ENCODE measurements around the gene TTC22.

Gene TTC22

GRCh38 chr1:54757833-54758232, 43.3 kb downstream of the TTC22 start:
- no peak overlapping the region for H3K9ac ChIP-seq (ENCODE audit: low read depth, low read length, poor library complexity, severe bottlenecking)
- no peaks in the 10 kb centered on the region for H4K20me1 ChIP-seq (ENCODE audit: insufficient read depth, low read length, poor library complexity, severe bottlenecking)
- H3K4me1 ChIP-seq (ENCODE audit: insufficient read depth, low read length, poor library complexity, severe bottlenecking), result peaks cover 3% of the 10 kb centered on the region
- H3K9me3 ChIP-seq (ENCODE audit: insufficient read depth, low read depth, low read length), result no peaks in the 10 kb centered on the region
- no peak for TF ChIP-seq EZH2phosphoT487 (IDR thresholded peaks at IDR 0.05; ENCODE audit: borderline replicate concordance)
- no peak for TF ChIP-seq CTCF (conservative IDR thresholded peaks at IDR 0.05; ENCODE audit: low read length)
- peaks cover 3% of the 10 kb centered on the region; the same call in 1 of the 2 replicates for H3K79me2 ChIP-seq (ENCODE audit: insufficient read depth, low read length)
- no peak overlapping the region for H3K4me3 ChIP-seq (ENCODE audit: low read length, poor library complexity, severe bottlenecking)
- no peaks in the 10 kb centered on the region for H3F3A ChIP-seq (ENCODE audit: low read depth)
- no peak overlapping the region for H2AFZ ChIP-seq (ENCODE audit: low read length)
- no peak overlapping the region for H3K4me2 ChIP-seq (ENCODE audit: low read depth, low read length, poor library complexity, severe bottlenecking)
- H3K9me2 ChIP-seq (replicated peaks; ENCODE audit: low read depth, low read length), result no peaks in the 10 kb centered on the region
- H3K27me3 ChIP-seq (ENCODE audit: insufficient read depth, low read length, poor library complexity, severe bottlenecking), result no peaks in the 10 kb centered on the region
- peaks cover 6% of the 10 kb centered on the region; the same call in 1 of the 2 replicates for H3K36me3 ChIP-seq (ENCODE audit: insufficient read depth, low read length)

- H3K4me1 ChIP-seq (ENCODE audit: insufficient read depth, low read length, poor library complexity, severe bottlenecking), result no peaks in the 10 kb centered on the region
- H2AFZ ChIP-seq (ENCODE audit: low read length), result no peak overlapping the region
- no peak overlapping the region for H3K4me3 ChIP-seq (ENCODE audit: low read length, poor library complexity, severe bottlenecking)
- H3K27me3 ChIP-seq (ENCODE audit: insufficient read depth, low read length, poor library complexity, severe bottlenecking), result no peaks in the 10 kb centered on the region
- peaks cover 6% of the 10 kb centered on the region; the same call in 1 of the 2 replicates for H3K36me3 ChIP-seq (ENCODE audit: insufficient read depth, low read length)
- no peaks in the 10 kb centered on the region for H3K9me3 ChIP-seq (ENCODE audit: insufficient read depth, low read depth, low read length)
- TF ChIP-seq EZH2phosphoT487 (IDR thresholded peaks at IDR 0.05; ENCODE audit: borderline replicate concordance) (no peak), CTCF (conservative IDR thresholded peaks at IDR 0.05; ENCODE audit: low read length) (no peak)
- no peaks in the 10 kb centered on the region for H4K20me1 ChIP-seq (ENCODE audit: insufficient read depth, low read length, poor library complexity, severe bottlenecking)
- no peaks in the 10 kb centered on the region for H3K9me2 ChIP-seq (replicated peaks; ENCODE audit: low read depth, low read length)
- no peaks in the 10 kb centered on the region for H3F3A ChIP-seq (ENCODE audit: low read depth)
- no peak overlapping the region for H3K4me2 ChIP-seq (ENCODE audit: low read depth, low read length, poor library complexity, severe bottlenecking)
- no peak overlapping the region for H3K9ac ChIP-seq (ENCODE audit: low read depth, low read length, poor library complexity, severe bottlenecking)
- no peaks in the 10 kb centered on the region for H3K79me2 ChIP-seq (ENCODE audit: insufficient read depth, low read length)
Observed at GRCh38 chr1:54754486-54755285, 46.4 kb downstream of the TTC22 start.

GRCh38 chr1:54754045-54754444, 47.1 kb downstream of the TTC22 start:
- H3K79me2 ChIP-seq (ENCODE audit: insufficient read depth, low read length), result no peaks in the 10 kb centered on the region
- H2AFZ ChIP-seq (ENCODE audit: low read length), result no peak overlapping the region
- no peaks in the 10 kb centered on the region for H3K9me3 ChIP-seq (ENCODE audit: insufficient read depth, low read depth, low read length)
- no peaks in the 10 kb centered on the region for H3K4me1 ChIP-seq (ENCODE audit: insufficient read depth, low read length, poor library complexity, severe bottlenecking)
- no peaks in the 10 kb centered on the region for H3K9me2 ChIP-seq (replicated peaks; ENCODE audit: low read depth, low read length)
- no peak overlapping the region for H3K4me3 ChIP-seq (ENCODE audit: low read length, poor library complexity, severe bottlenecking)
- no peaks in the 10 kb centered on the region for H3F3A ChIP-seq (ENCODE audit: low read depth)
- no peaks in the 10 kb centered on the region for H3K27me3 ChIP-seq (ENCODE audit: insufficient read depth, low read length, poor library complexity, severe bottlenecking)
- H3K9ac ChIP-seq (ENCODE audit: low read depth, low read length, poor library complexity, severe bottlenecking), result no peak overlapping the region
- TF ChIP-seq EZH2phosphoT487 (IDR thresholded peaks at IDR 0.05; ENCODE audit: borderline replicate concordance), result no peak
- no peak for TF ChIP-seq CTCF (conservative IDR thresholded peaks at IDR 0.05; ENCODE audit: low read length)
- no peaks in the 10 kb centered on the region for H4K20me1 ChIP-seq (ENCODE audit: insufficient read depth, low read length, poor library complexity, severe bottlenecking)
- no peak overlapping the region for H3K4me2 ChIP-seq (ENCODE audit: low read depth, low read length, poor library complexity, severe bottlenecking)
- peaks cover 6% of the 10 kb centered on the region; the same call in 1 of the 2 replicates for H3K36me3 ChIP-seq (ENCODE audit: insufficient read depth, low read length)
